Dermis blood vessel endothelial cell (primary cell): ENCODE data around the gene OR5AL1. TPM values are rescaled to one million over a fixed set of nuclear protein-coding genes. Genes with fewer than 3 reads are reported as not detected.
"Not testable (repeated sequence)": the region's sequence is repeated elsewhere in the genome, so short reads cannot be mapped to it uniquely, and the experiment has no call there.

Experiments used
- DNase-seq: peaks from one replicate; pipeline ENCODE4 v3.0.0; 2010
- total RNA-seq: library from RNA; depleted of rRNA; stranded (reverse); fragments of >200 nt; gene quantifications from 2 replicates; pipeline ENCODE4 v1.2.3, GENCODE V29; 2014

OR5AL1 gene
- not detected in 2 replicates for total RNA-seq

GRCh38 chr11:56412396-56412795, at the start of gene OR5AL1:
Gene OR5AL1, plus strand, starts transcription at chr11:56412696.
- no peak for DNase-seq

GRCh38 chr11:56375324-56375723, 37.2 kb upstream of the OR5AL1 start, which contains the start of gene OR8U1:
Gene OR8U1, plus strand, starts transcription at chr11:56375624. Its CDS starts 0 bp downstream, at chr11:56375624.
- no peak for DNase-seq

GRCh38 chr11:56380120-56380519, 32.4 kb upstream of the OR5AL1 start:
- no peak for DNase-seq

GRCh38 chr11:56394381-56394780, 18.1 kb upstream of the OR5AL1 start:
- DNase-seq: no peak

GRCh38 chr11:56396047-56396446, 16.4 kb upstream of the OR5AL1 start:
- no peak for DNase-seq

DNA sequence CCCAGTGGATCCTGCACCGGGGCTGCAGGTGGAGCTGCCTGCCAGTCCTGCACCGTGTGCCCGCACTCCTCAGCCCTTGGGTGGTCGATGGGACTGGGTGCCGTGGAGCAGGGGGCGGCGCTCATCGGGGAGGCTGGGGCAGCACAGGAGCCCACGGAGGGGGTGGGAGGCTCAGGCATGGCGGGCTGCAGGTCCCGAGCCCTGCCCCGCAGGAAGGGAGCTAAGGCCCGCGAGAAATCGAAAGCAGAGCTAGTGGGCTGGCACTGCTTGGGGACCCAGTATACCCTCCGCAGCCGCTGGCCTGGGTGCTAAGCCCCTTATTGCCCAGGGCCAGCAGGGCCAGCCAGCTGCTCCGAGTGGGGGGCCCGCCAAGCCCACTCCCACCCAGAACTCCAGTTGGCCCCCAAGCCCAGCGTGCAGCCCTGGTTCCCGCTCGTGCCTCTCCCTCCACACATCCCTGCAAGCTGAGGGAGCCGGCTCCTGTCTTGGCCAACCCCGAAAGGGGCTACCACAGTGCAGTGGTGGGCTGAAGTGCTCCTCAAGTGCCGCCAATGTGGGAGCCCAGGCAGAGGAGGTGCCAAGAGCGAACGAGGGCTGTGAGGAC, 10.5 kb upstream of the OR5AL1 start:
- not testable (repeated sequence) for DNase-seq

DNA sequence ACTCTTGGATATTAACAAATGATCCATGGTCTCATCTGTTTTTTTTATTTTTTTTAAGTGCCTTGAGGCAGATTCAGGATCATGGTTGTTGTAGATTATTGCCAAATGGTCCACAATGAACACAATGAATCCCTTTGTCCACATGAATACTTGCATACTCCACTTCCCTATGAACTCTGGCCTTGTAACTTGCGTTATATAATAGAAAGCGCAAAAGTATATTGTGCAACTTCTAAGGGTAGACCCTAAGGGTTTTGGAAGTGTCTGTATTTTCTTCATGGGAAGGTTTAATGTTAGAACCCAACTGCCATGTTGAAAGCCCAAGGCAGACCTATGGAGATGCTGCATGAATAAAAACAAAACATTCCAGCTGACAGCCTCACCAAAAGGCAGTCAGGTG, 8.1 kb upstream of the OR5AL1 start:
- no peak for DNase-seq

GRCh38 chr11:56410801-56411200, 1.7 kb upstream of the OR5AL1 start:
- DNase-seq: no peak

- DNase-seq: no peak
Observed at GRCh38 chr11:56453521-56453920, 41.0 kb downstream of the OR5AL1 start.

GRCh38 chr11:56457076-56457475, 44.6 kb downstream of the OR5AL1 start:
- DNase-seq: no peak

Other genes starting within 250 kb of the OR5AL1 start
- gene OR5J2, start 236.1 kb upstream of the OR5AL1 start, total RNA-seq: not detected in 2 replicates
- not detected in 2 replicates for gene OR5T2, start 178.4 kb upstream of the OR5AL1 start, total RNA-seq
- gene OR5T3, start 160.4 kb upstream of the OR5AL1 start, total RNA-seq: not detected in 2 replicates
- not detected in 2 replicates for gene OR5T1, start 138.5 kb upstream of the OR5AL1 start, total RNA-seq
- not detected in 2 replicates for gene OR8H1, start 120.4 kb upstream of the OR5AL1 start, total RNA-seq
- not detected in 2 replicates for gene OR8K3, start 97.6 kb upstream of the OR5AL1 start, total RNA-seq
- not detected in 2 replicates for gene OR8K1, start 66.7 kb upstream of the OR5AL1 start, total RNA-seq
- gene OR8J1, start 58.4 kb upstream of the OR5AL1 start, total RNA-seq: not detected in 2 replicates
- gene OR8U1, start 37.1 kb upstream of the OR5AL1 start, total RNA-seq: not detected in 2 replicates
- not detected in 2 replicates for gene OR5M3, start 60.7 kb downstream of the OR5AL1 start, total RNA-seq
- gene OR5M8, start 78.7 kb downstream of the OR5AL1 start, total RNA-seq: not detected in 2 replicates
- gene OR5M11, start 130.6 kb downstream of the OR5AL1 start, total RNA-seq: not detected in 2 replicates
- gene OR5M10, start 165.0 kb downstream of the OR5AL1 start, total RNA-seq: not detected in 2 replicates
- not detected in 2 replicates for gene OR5M1, start 202.2 kb downstream of the OR5AL1 start, total RNA-seq
- not detected in 2 replicates for gene OR5AP2, start 229.7 kb downstream of the OR5AL1 start, total RNA-seq